Cardiac septum (tissue), 1 donor: ENCODE data around the gene PBLD. TPM values are rescaled to one million over a fixed set of nuclear protein-coding genes. Genes with fewer than 3 reads are reported as not detected.
"Not testable (repeated sequence)": the region's sequence is repeated elsewhere in the genome, so short reads cannot be mapped to it uniquely, and the experiment has no call there.

Experiments
- DNase-seq: peaks from one replicate; pipeline ENCODE4 v3.0.0-alpha.2; 2020; ENCODE audit warnings: low spot score
- intact Hi-C: fragments of 100-400 bp; cut with DNase I; formaldehyde crosslinking; loops from one replicate; pipeline ENCODE4 v1.14.0; 2022
- total RNA-seq: library from RNA; stranded (reverse); fragmentation: NEBNext Ultra II Directional; extraction: Animal tissue kit (Norgen Biotek cat#: 25700); gene quantifications from one replicate; pipeline ENCODE4 v1.2.1, GENCODE V29; 2021
- donor health status: DM: no; HTN: no; CAD: no.

PBLD gene
- total RNA-seq, 1 donor from 2014 or later = 6.9 TPM

DNA sequence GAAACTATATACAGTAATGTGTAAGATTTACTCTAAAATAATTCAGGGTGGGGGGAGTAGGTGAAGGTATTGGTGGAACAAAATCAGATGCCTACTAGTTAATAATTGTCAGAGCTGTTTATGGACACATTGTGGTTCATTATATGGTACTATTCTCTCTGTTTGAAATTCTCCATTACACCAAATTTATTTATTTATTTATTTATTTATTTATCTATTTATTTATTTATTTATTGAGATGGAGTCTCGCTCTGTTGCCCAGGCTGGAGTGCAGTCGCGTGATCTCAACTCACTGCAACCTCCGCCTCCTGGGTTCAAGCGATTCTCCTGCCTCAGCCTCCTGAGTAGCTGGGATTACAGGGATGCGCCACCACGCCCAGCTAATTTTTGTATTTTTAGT is 86.3 kb downstream of the PBLD start:
- intact Hi-C loops, DNase-seq: not testable (repeated sequence)

DNA sequence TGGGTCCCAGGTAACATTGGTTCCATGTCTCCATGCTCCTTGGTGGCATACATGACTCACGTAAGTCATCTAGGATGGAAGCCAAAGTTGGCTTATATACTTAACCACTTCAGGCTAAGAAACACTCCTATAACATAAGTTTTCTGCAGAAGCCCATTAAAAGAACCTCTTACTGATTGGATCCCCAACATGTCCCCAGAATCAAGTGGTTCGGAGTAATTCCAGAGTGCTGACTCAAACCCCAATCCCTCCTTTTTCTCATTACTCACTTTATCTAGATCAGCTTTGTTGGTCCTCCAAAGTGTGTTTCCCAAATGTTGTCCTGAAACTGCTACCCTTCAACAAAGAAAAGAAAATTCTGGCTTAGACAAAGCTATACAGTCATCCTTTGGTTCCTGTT is 90.7 kb downstream of the PBLD start:
- intact Hi-C loops = no loop called here
- no peak for DNase-seq

DNA sequence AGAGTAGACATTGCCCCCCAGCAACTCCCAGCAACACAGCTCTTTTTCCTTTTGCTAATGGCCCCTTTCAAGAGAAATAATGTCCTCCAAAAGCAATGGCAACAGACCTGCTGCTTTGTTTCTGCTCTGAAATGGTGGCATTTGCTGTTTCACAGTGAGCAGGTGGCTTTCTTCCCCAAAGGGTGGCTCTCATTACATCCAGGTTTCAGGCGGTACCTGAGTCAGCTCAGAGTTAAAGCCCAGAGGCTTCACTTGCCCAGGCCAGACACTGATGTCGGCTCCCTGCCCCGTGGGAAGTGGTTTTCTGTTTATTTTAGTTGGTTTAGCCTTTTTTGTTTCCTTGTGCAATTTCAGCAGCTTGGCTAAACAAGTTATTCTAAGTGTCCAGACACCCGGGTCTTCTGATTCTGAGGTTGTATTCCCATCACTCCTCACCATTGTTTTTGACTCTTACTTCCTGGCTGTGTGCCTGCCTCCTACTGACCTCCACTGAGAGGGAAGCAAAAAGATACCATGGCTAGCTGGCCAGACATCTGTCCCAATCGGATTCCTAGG is 93.1 kb downstream of the PBLD start:
- intact Hi-C loops = no loop called here
- DNase-seq = no peak

DNA sequence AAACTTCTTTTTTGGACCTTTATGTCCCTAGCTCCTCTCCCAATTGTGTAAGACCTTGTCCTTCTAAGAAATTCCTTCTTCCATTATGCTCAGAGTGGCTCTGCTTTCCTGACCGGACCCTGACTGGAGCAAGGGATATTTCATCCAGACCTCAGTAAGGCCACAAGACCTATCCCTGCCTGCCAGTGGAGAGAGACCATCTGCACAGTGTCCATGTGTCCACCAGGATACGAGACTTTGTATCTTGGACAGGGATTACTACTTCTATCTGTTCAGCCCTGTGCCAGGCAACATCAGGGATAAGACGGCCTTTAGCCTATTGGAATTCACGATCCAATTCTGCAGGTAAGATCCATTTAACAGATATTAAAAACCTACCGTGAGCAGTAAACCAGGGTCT is 93.7 kb downstream of the PBLD start:
- no peak for DNase-seq
- intact Hi-C loops = no loop called here

DNA sequence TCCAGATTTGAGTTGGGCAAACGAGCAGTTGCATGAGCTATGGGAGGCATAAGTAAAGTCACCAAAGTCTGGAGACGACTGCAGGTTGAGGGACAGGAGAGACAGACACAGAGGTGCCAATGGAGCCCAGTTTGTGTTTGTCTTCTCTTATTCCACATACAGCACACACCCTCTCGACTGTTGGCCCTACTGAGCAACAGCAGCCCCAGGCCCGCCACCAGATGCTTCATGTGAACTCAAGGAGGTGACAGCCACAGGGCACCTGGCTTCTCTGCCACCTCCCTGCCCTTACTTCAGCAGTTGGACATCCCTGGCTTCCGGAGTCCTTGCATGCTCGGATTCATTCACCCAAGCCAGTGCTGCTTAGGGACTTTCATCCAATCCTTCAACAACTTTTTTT is 94.4 kb downstream of the PBLD start:
- DNase-seq = no peak
- intact Hi-C loops = no loop called here

DNA sequence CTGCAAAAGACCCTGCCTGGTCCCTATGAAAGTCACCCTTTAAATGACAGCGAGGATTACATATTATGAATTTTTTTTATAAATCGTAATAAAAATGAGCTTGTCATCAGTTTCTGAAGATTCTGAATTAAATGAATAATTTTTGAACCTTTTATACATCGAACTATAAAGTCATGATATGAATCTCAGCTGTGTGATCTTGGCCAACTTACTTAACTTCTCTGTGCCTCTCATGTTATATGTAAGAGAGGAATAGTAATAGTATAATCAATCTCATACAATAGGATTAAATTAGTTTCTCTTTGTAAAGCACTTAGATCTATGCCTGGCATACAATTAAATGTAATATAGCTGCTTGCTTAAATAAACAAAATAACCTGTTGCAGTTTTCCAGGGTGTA is 95.6 kb downstream of the PBLD start:
- intact Hi-C loops = no loop called here
- DNase-seq = no peak

DNA sequence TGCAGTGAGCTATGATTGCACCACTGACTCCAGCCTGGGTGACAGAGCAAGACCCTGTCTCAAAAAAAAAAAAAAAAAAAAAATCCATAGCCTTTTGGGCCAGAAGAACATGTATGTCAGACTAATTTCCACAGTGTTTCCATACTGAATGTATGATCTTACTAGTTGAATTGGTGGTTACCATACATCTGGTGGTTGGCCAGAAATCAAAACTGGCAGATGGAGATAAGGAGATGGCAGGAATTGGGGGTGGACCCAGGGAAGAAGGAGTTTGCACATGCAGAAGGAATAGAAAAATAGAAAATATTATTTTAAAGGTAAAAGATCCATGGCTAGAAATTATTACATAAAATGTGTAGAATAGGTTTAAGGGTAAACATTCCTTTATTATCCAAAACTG is 97.1 kb downstream of the PBLD start:
- DNase-seq = no peak
- intact Hi-C loops = no loop called here

DNA sequence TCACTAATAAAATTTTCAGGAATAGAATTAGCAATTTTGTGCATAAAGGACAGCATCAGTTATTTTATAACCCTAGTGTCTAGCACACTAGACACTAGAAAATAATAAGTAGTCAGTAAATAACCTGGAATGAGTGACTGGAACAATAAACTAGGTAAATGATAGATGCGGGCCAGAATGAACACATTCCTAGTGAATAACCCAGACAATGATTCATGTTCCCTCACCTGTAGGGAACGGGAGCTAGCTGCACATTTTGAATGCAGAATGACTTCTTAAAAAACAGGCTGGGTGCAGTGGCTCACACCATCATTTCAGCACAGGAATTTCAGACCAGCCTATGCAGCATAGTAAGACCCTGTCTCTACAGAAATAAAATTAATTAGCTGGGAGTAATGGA is 97.6 kb downstream of the PBLD start:
- DNase-seq = no peak
- intact Hi-C loops = no loop called here

DNA sequence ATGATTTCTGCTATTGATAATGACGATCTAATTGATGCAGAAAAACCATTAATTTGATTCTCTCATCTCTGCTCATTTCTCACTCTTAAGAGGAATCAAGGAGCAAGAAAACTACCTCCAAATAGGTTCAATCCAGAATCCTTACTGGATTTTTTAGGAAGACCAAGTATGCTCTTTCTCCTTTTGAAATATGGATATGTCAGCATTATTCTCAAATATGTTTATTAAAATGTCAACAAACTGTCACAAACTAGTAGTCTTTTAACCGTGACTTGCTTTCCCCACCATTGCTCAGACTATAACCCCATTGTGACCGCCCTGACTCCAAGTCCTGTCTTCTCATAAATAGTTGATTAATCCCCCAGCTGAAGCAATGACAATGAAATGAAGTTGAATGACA is 99.7 kb downstream of the PBLD start:
- DNase-seq = no peak
- intact Hi-C loops = no loop called here

Other genes with a start within 250 kb of the PBLD start
- 196 TPM for gene MYPN, start 223.4 kb downstream of the PBLD start, total RNA-seq
- not detected for gene ATOH7, start 100.8 kb downstream of the PBLD start, total RNA-seq
- 110 TPM for gene HNRNPH3, start 864 bp downstream of the PBLD start, total RNA-seq
- 12.0 TPM for gene RUFY2, start 74.3 kb upstream of the PBLD start, total RNA-seq
- 3.5 TPM for gene DNA2, start 139.0 kb upstream of the PBLD start, total RNA-seq
- gene SLC25A16, start 194.6 kb upstream of the PBLD start, total RNA-seq = 16.5 TPM
- 1.2 TPM for gene TET1, start 227.4 kb upstream of the PBLD start, total RNA-seq